ENCODE measurements around the gene AKAP7. TPM values are rescaled to one million over a fixed set of nuclear protein-coding genes. Genes with fewer than 3 reads are reported as not detected.

AKAP7 gene
- total and polyA plus RNA-seq, 2 experiments from 2014 or later = 18.4 to 54.4 TPM

- Histone ChIP-seq H2AFZ (no peak overlapping the region), H3K36me3 (replicated peaks; ENCODE audit: insufficient read depth, low read depth) (no peaks in the 10 kb centered on the region), H3K4me2 (no peak overlapping the region), H3K79me2 (peaks cover 21% of the 10 kb centered on the region), H3K27me3 (no peaks in the 10 kb centered on the region), H3K4me3 (no peak overlapping the region), H3K9me3 (ENCODE audit: low read depth) (no peaks in the 10 kb centered on the region), H3K9me2 (replicated peaks; ENCODE audit: insufficient read depth) (no peaks in the 10 kb centered on the region), H3K27ac (no peak overlapping the region), H4K20me1 (ENCODE audit: insufficient read depth, poor library complexity, severe bottlenecking) (no peaks in the 10 kb centered on the region), H3K4me1 (ENCODE audit: insufficient read depth) (no peaks in the 10 kb centered on the region)
- TF ChIP-seq EZH2 (IDR thresholded peaks at IDR 0.05; ENCODE audit: borderline replicate concordance) (no peak), EZH2phosphoT487 (IDR thresholded peaks at IDR 0.05; ENCODE audit: low read depth, severe bottlenecking, unreplicated experiment) (no peak), CTCF (IDR thresholded peaks at IDR 0.05; ENCODE audit: poor library complexity) (no peak)
- 93% methylated on average over 1 of the region's 1 CpG for WGBS (ENCODE audit: low lambda C conversion rate, missing lambda C conversion rate)
- DNase-seq (ENCODE audit: low spot score) = no peak
Observed at GRCh38 chr6:131277591-131277990, 142.3 kb downstream of the AKAP7 start.

GRCh38 chr6:131281471-131282270, 146.4 kb downstream of the AKAP7 start:
- H3K79me2 ChIP-seq = peaks cover 3% of the 10 kb centered on the region
- H3K4me1 ChIP-seq (ENCODE audit: insufficient read depth) = peaks cover 6% of the 10 kb centered on the region
- no peak overlapping the region for H3K4me3 ChIP-seq
- no peak for DNase-seq (ENCODE audit: low spot score)
- H3K36me3 ChIP-seq (replicated peaks; ENCODE audit: insufficient read depth, low read depth) = no peaks in the 10 kb centered on the region
- no peaks in the 10 kb centered on the region for H3K9me2 ChIP-seq (replicated peaks; ENCODE audit: insufficient read depth)
- no peak for TF ChIP-seq EZH2phosphoT487 (IDR thresholded peaks at IDR 0.05; ENCODE audit: low read depth, severe bottlenecking, unreplicated experiment)
- no peak for TF ChIP-seq CTCF (IDR thresholded peaks at IDR 0.05; ENCODE audit: poor library complexity)
- no peak for TF ChIP-seq EZH2 (IDR thresholded peaks at IDR 0.05; ENCODE audit: borderline replicate concordance)
- H4K20me1 ChIP-seq (ENCODE audit: insufficient read depth, poor library complexity, severe bottlenecking) = no peaks in the 10 kb centered on the region
- 53% methylated on average over 16 of the region's 16 CpGs for WGBS (ENCODE audit: low lambda C conversion rate, missing lambda C conversion rate)
- H3K9me3 ChIP-seq (ENCODE audit: low read depth) = no peaks in the 10 kb centered on the region
- H2AFZ ChIP-seq = no peak overlapping the region
- peak overlapping the region; percentile 52 for H3K27ac ChIP-seq
- peak overlapping the region; percentile 51 for H3K4me2 ChIP-seq
- H3K27me3 ChIP-seq = no peaks in the 10 kb centered on the region

DNA sequence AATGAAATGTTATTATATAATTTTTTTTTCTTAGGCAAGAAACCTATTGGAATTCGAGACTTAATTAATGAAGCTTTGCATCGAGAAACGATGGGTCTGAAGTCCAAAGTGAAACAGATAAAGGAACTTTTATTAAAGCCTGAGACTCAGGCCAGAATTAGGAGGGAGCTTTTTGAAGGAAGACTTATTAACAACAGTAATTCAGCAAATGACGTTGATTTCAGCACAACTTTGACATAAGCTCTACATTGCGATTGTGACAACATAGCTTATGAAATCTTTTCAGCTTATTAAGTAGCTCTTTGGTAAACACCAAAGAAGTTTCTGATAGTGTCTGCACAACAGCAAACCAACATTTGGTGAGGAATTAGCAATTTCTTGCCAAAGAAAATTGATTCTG, 147.1 kb downstream of the AKAP7 start:
- H3K27ac ChIP-seq = peak overlapping the region; percentile 52
- H3K36me3 ChIP-seq (replicated peaks; ENCODE audit: insufficient read depth, low read depth) = no peaks in the 10 kb centered on the region
- H3K27me3 ChIP-seq = no peaks in the 10 kb centered on the region
- no peaks in the 10 kb centered on the region for H3K9me2 ChIP-seq (replicated peaks; ENCODE audit: insufficient read depth)
- no peak for DNase-seq (ENCODE audit: low spot score)
- no peaks in the 10 kb centered on the region for H3K9me3 ChIP-seq (ENCODE audit: low read depth)
- TF ChIP-seq EZH2 (IDR thresholded peaks at IDR 0.05; ENCODE audit: borderline replicate concordance) = no peak
- H3K79me2 ChIP-seq = peaks cover 3% of the 10 kb centered on the region
- peaks cover 6% of the 10 kb centered on the region for H3K4me1 ChIP-seq (ENCODE audit: insufficient read depth)
- no peak overlapping the region for H3K4me3 ChIP-seq
- H3K4me2 ChIP-seq = no peak overlapping the region
- no peaks in the 10 kb centered on the region for H4K20me1 ChIP-seq (ENCODE audit: insufficient read depth, poor library complexity, severe bottlenecking)
- no peak overlapping the region for H2AFZ ChIP-seq
- WGBS (ENCODE audit: low lambda C conversion rate, missing lambda C conversion rate) = 91% methylated on average over 5 of the region's 5 CpGs

DNA sequence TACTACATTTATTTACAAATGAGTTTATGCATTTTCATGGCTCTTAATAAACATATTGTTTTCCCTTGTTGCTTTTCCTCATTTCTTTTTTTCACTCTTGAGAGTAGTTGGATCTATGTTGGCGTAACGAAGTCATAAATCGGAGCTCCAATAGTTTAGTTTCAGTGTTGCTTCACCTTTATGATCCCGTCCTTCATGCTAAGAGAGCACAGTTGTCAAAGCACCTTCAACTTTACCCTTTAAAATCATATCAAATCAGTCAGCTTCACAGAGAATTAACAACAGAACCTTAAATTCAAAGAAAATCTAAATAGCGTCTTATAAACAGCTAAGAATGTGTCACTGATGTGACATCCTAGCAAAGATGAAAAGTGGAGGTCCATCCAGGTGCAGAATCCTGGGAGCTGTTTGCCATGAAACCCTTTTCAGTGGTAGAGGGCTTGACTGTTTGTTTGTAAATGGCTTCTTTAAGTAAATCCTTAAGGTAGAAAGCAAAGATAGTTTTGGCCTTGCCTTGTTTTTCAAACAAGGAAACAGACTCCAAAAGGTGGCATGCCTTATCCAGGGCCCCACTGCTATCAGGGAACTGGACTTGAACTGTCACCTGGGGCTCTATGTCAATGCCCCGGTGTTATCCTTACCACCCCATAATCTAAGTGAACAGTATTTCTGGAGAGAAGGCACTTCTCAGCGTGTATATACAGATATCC, 148.4 kb downstream of the AKAP7 start:
- Histone ChIP-seq H3K79me2 (no peaks in the 10 kb centered on the region), H3K27ac (peak overlapping the region; percentile 8)

More for the DNA sequence above, 148.4 kb downstream of the AKAP7 start:
- peaks cover 6% of the 10 kb centered on the region for H3K4me1 ChIP-seq (ENCODE audit: insufficient read depth)
- TF ChIP-seq EZH2 (IDR thresholded peaks at IDR 0.05; ENCODE audit: borderline replicate concordance) (no peak), CTCF (IDR thresholded peaks at IDR 0.05; ENCODE audit: poor library complexity) (no peak), EZH2phosphoT487 (IDR thresholded peaks at IDR 0.05; ENCODE audit: low read depth, severe bottlenecking, unreplicated experiment) (no peak)
- H3K9me2 ChIP-seq (replicated peaks; ENCODE audit: insufficient read depth) = no peaks in the 10 kb centered on the region
- H3K36me3 ChIP-seq (replicated peaks; ENCODE audit: insufficient read depth, low read depth) = no peaks in the 10 kb centered on the region
- WGBS (ENCODE audit: low lambda C conversion rate, missing lambda C conversion rate) = 79% methylated on average over 7 of the region's 7 CpGs
- DNase-seq (ENCODE audit: low spot score) = no peak
- H3K4me2 ChIP-seq = no peak overlapping the region
- H4K20me1 ChIP-seq (ENCODE audit: insufficient read depth, poor library complexity, severe bottlenecking) = no peaks in the 10 kb centered on the region
- no peaks in the 10 kb centered on the region for H3K27me3 ChIP-seq
- no peak overlapping the region for H2AFZ ChIP-seq
- no peaks in the 10 kb centered on the region for H3K9me3 ChIP-seq (ENCODE audit: low read depth)
- H3K4me3 ChIP-seq = no peak overlapping the region
